A549 (cell line): ENCODE results near the gene TMEM198. TPM values are rescaled to one million over a fixed set of nuclear protein-coding genes. Genes with fewer than 3 reads are reported as not detected.

Experiments
- ATAC-seq, 2 experiments: fragments of 200-7000 bp in 1 of 2; fragments of >200 bp in 1 of 2; cut with Nextera tagmentation in 1 of 2; cut with Tn5 transposase in 1 of 2; 3 replicates each; pipeline versions ENCODE4 v1.8.0 to v1.9.1; 2018 to 2020; ENCODE audit warnings: mild to moderate bottlenecking in 1 of 2, moderate library complexity in 1 of 2
- CTCF ChIA-PET: fragments of 300-600 bp; sonication (Branson Sonifier 250); formaldehyde crosslinking; extraction: SDS; loops from one replicate; lab custom pipeline; 2021; ENCODE audit warnings: antibody characterized with exemption, inconsistent platforms; lab: Yijun Ruan, JAX
- POLR2A ChIA-PET: fragments of 350-600 bp; formaldehyde crosslinking; extraction: SDS; loops from one replicate; lab custom pipeline; 2021; ENCODE audit warnings: antibody characterized with exemption, inconsistent platforms; lab: Yijun Ruan, JAX
- DNase-seq, 2 experiments: peaks; one replicate each; pipeline versions ENCODE4 v3.0.0 to v3.0.0-alpha.2; 2011 to 2016; ENCODE audit warnings: low read depth in 1 of 2, low spot score in 1 of 2
- FAIRE-seq: peaks from 2 replicates; lab custom pipeline; 2011; peaks lifted over from hg19 to GRCh38; lab: Jason Lieb, UNC
- H3K27ac ChIP-seq, 2 experiments: fragments of >200 bp; sonication (Bioruptor Twin); formaldehyde crosslinking; 3 replicates each; pipeline ENCODE4 v1.5.1; 2016 to 2017
- H3K4me1 ChIP-seq: fragments of >200 bp; sonication (Bioruptor Twin); formaldehyde crosslinking; 3 replicates; pipeline ENCODE4 v1.6.1; 2016
- H3K4me2 ChIP-seq: fragments of >200 bp; sonication (Bioruptor Twin); formaldehyde crosslinking; 3 replicates; pipeline ENCODE4 v1.6.1; 2016
- H3K4me3 ChIP-seq: fragments of >200 bp; sonication (Bioruptor Twin); formaldehyde crosslinking; 3 replicates; pipeline ENCODE4 v1.5.1; 2016
- H3K9me3 ChIP-seq: fragments of >200 bp; sonication (Bioruptor Twin); formaldehyde crosslinking; 3 replicates; pipeline ENCODE4 v1.6.1; 2016
- CEBPB ChIP-seq, 2 experiments: fragments of >200 bp in 1 of 2; sonication (Bioruptor Twin) in 1 of 2; formaldehyde crosslinking in 1 of 2; IDR thresholded peaks; 2 replicates each; pipeline ENCODE4 v1.6.1; 2012 to 2016
- CHD2 ChIP-seq: fragments of 150-350 bp; IDR thresholded peaks from 2 replicates; pipeline ENCODE4 v1.6.1; 2014; ENCODE audit warnings: low read length; ENCODE audit not compliant: partially characterized antibody
- HOXB5 ChIP-seq: fragments of 250-450 bp; sonication (Bioruptor Pico); IDR thresholded peaks from 2 replicates; pipeline ENCODE4 v1.5.0; 2020; ENCODE audit warnings: mild to moderate bottlenecking, moderate library complexity
- KDM5A ChIP-seq: fragments of 200-600 bp; sonication (generic); IDR thresholded peaks from 2 replicates; pipeline ENCODE4 v1.6.1; 2016; ENCODE audit warnings: antibody characterized with exemption, mild to moderate bottlenecking
- RAD21 ChIP-seq, 2 experiments: fragments of >200 bp in 1 of 2; sonication (Bioruptor Twin) in 1 of 2; formaldehyde crosslinking in 1 of 2; IDR thresholded peaks in 1 of 2; conservative IDR thresholded peaks in 1 of 2; 2 replicates in 1 of 2; 3 replicates in 1 of 2; pipeline ENCODE4 v1.6.1; 2012 to 2018; ENCODE audit warnings: inconsistent platforms in 1 of 2
- RNF2 ChIP-seq: fragments of 200-600 bp; sonication (generic); IDR thresholded peaks from 2 replicates; pipeline ENCODE4 v1.6.1; 2016; ENCODE audit warnings: low read depth, mild to moderate bottlenecking, antibody characterized with exemption, moderate library complexity, borderline replicate concordance
- ZC3H11A ChIP-seq: fragments of 450-650 bp; IDR thresholded peaks from 2 replicates; pipeline ENCODE4 v1.6.1; 2014; ENCODE audit warnings: antibody characterized with exemption, mild to moderate bottlenecking
- WGBS: methylation state at CpG from one replicate; pipeline ENCODE4 v1.1.6; 2017; ENCODE audit errors: missing lambda C conversion rate; 5-methylcytosine and 5-hydroxymethylcytosine counted together
- polyA plus RNA-seq, 4 experiments: library from polyadenylated mRNA; depleted of rRNA in 3 of 4; stranded (reverse); fragments of >200 nt; fragmentation: RNase III in 1 of 4; extraction: RNeasy Plus Mini Kit Qiagen cat#74134 plus additional on column Dnase treatment in 1 of 4; gene quantifications; 2 replicates in 3 of 4; 3 replicates in 1 of 4; pipeline ENCODE4 v1.2.3, GENCODE V29; 2011 to 2017
- TF ChIP-seq, protein P1 (sequence below): fragments of 150-350 bp; IDR thresholded peaks from 2 replicates; pipeline ENCODE4 v1.6.1; 2014; ENCODE audit warnings: low read depth, mild to moderate bottlenecking, low read length
- TF ChIP-seq, protein P2 (sequence below): fragments of >200 bp; sonication (Bioruptor Twin); formaldehyde crosslinking; IDR thresholded peaks from 3 replicates; pipeline ENCODE4 v1.6.1; 2016
- TF ChIP-seq, protein P3 (sequence below): fragments of 250-450 bp; sonication (Bioruptor Pico); IDR thresholded peaks from 2 replicates; pipeline ENCODE4 v1.5.0; 2021; ENCODE audit warnings: mild to moderate bottlenecking, moderate library complexity, borderline replicate concordance

Gene TMEM198
- polyA plus RNA-seq, 2 of the 4 experiments (the other 2 are of a cell fraction) = 0.31 to 0.37 TPM

DNA sequence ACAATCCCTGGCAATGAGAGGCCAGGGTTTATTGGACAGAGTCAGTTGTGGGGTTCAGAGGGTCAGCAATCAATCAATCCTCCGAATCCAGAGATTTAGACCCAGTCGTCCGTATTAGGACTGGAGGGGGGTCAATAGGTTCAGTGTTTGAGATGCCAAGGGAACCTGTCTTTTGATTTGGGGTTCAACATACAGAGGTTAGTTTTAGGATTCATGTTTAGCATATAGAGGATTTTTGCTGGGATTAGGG is 44.8 kb upstream of the TMEM198 start:
- no peaks in the 10 kb centered on the region for H3K9me3 ChIP-seq
- peak overlapping the region; percentile 75 for H3K4me3 ChIP-seq
- peaks cover 22% of the 10 kb centered on the region; the same call in 2 of the 3 replicates for H3K4me1 ChIP-seq
- TF ChIP-seq KDM5A (0 out of 2 replicates have a peak, but pooled peaks have one; percentile 29), HOXB5 (CRISPR knock-in tag) (0 out of 2 replicates have a peak, but pooled peaks have one; percentile 25)
- TF ChIP-seq, protein P1, sequence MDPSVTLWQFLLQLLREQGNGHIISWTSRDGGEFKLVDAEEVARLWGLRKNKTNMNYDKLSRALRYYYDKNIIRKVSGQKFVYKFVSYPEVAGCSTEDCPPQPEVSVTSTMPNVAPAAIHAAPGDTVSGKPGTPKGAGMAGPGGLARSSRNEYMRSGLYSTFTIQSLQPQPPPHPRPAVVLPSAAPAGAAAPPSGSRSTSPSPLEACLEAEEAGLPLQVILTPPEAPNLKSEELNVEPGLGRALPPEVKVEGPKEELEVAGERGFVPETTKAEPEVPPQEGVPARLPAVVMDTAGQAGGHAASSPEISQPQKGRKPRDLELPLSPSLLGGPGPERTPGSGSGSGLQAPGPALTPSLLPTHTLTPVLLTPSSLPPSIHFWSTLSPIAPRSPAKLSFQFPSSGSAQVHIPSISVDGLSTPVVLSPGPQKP = no peak
- TF ChIP-seq, protein P2, sequence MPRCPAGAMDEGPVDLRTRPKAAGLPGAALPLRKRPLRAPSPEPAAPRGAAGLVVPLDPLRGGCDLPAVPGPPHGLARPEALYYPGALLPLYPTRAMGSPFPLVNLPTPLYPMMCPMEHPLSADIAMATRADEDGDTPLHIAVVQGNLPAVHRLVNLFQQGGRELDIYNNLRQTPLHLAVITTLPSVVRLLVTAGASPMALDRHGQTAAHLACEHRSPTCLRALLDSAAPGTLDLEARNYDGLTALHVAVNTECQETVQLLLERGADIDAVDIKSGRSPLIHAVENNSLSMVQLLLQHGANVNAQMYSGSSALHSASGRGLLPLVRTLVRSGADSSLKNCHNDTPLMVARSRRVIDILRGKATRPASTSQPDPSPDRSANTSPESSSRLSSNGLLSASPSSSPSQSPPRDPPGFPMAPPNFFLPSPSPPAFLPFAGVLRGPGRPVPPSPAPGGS = no peak
- 4% methylated on average over 3 of the region's 3 CpGs for WGBS
- FAIRE-seq (no peak), ATAC-seq (no peak), DNase-seq (no peak)
- peak overlapping the region; percentile 83 for H3K4me2 ChIP-seq
- peak overlapping the region; percentile 84 to 91 for H3K27ac ChIP-seq
- CTCF ChIA-PET = interaction anchor here (3.2 to 89.4 kb wide), 3 partner anchors 7 to 97 kb away, joined by 8 to 3291 read pairs (median 3291); partner anchors contain the start of genes ASIC4, CHPF, GMPPA and SPEG
- POLR2A ChIA-PET = interaction anchor here (0.8 to 2.0 kb wide), 13 partner anchors 8 to 111 kb away, joined by 3 to 24 read pairs (median 6); partner anchors contain the start of genes DNPEP, OBSL1 and STK11IP

DNA sequence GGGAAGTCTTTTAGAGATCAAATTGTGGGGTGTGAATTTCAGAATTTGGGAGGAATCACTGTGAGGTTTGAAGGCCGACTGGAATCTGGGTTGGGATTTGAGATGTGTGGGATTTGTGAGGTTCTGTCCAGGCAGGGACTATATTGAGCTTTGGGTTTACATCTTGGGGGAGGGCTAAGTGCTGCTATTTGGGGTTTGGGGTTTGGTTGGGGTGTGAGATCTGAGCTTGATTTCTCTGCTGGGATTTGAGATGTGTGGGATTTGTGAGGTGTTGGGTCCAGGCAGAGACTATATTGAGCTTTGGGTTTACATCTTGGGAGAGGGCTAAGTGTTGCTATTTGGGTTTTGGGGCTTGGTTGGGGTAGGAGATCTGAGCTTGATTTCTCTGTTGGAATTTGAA is 44.3 kb upstream of the TMEM198 start:
- POLR2A ChIA-PET = interaction anchor here (1.1 to 2.0 kb wide), 2 partner anchors 10 to 99 kb away, joined by 8 to 10 read pairs; partner anchors contain the start of gene STK11IP

DNA sequence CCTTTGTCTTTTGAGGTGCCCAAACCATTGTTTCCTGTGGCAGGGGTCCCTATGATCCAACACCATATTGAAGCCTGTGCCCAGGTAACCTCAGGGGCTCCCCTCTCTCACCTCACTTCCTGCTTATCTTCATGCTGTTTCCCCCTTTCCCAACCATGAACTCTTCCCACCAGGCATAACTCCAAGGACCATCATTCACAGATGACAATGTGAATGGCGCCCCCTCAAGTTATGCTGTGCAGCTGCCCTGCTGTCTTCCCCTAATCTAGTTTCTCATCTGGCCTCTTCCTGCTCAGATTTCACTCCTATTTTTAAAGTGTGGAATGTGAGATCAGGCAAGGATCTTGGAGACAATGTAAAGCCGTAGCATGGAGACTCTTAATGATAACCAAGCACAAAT is 43.7 kb upstream of the TMEM198 start:
- POLR2A ChIA-PET = interaction anchor here (1.1 kb wide), 1 partner anchor 10 kb away, joined by 8 read pairs; no protein-coding TSS in a partner anchor
- 91% methylated on average over 2 of the region's 2 CpGs for WGBS
- TF ChIP-seq RNF2 (no peak), RAD21 (conservative IDR thresholded peaks at IDR 0.05 in 1 of 2, IDR thresholded peaks at IDR 0.05 in 1 of 2) (peak in 1 of 2 experiments; percentile 14; a peak in 1 of 5 replicates)
- Histone ChIP-seq H3K27ac (no peak overlapping the region), H3K4me3 (no peak overlapping the region), H3K4me1 (peaks cover 22% of the 10 kb centered on the region; the same call in 2 of the 3 replicates), H3K4me2 (peak overlapping the region; percentile 83), H3K9me3 (no peaks in the 10 kb centered on the region)
- no peak for ATAC-seq
- DNase-seq = peak in 1 of 2 experiments; percentile 30
- CTCF ChIA-PET = interaction anchor here (1.1 to 89.4 kb wide), 4 partner anchors 6 to 100 kb away, joined by 3 to 3291 read pairs (median 1650); partner anchors contain the start of genes ASIC4, CHPF, GMPPA and SPEG
- no peak for FAIRE-seq

More for the DNA sequence above, 44.3 kb upstream of the TMEM198 start:
- no peak for ATAC-seq
- CTCF ChIA-PET = interaction anchor here (1.1 to 89.4 kb wide), 4 partner anchors 7 to 99 kb away, joined by 3 to 3291 read pairs (median 1650); partner anchors contain the start of genes ASIC4, CHPF, GMPPA and SPEG
- TF ChIP-seq ZC3H11A = no peak
- TF ChIP-seq CHD2 = no peak
- TF ChIP-seq, protein P3, sequence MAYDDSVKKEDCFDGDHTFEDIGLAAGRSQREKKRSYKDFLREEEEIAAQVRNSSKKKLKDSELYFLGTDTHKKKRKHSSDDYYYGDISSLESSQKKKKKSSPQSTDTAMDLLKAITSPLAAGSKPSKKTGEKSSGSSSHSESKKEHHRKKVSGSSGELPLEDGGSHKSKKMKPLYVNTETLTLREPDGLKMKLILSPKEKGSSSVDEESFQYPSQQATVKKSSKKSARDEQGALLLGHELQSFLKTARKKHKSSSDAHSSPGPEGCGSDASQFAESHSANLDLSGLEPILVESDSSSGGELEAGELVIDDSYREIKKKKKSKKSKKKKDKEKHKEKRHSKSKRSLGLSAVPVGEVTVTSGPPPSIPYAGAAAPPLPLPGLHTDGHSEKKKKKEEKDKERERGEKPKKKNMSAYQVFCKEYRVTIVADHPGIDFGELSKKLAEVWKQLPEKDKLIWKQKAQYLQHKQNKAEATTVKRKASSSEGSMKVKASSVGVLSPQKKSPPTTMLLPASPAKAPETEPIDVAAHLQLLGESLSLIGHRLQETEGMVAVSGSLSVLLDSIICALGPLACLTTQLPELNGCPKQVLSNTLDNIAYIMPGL (CRISPR knock-in tag) = no peak
- Histone ChIP-seq H3K27ac (peak overlapping the region; percentile 84 to 91), H3K4me1 (peaks cover 22% of the 10 kb centered on the region; the same call in 2 of the 3 replicates), H3K9me3 (no peaks in the 10 kb centered on the region), H3K4me2 (peak overlapping the region; percentile 83), H3K4me3 (peak overlapping the region; percentile 75)
- no peak for FAIRE-seq
- no peak for DNase-seq
- WGBS = 37% methylated on average over 1 of the region's 1 CpG

DNA sequence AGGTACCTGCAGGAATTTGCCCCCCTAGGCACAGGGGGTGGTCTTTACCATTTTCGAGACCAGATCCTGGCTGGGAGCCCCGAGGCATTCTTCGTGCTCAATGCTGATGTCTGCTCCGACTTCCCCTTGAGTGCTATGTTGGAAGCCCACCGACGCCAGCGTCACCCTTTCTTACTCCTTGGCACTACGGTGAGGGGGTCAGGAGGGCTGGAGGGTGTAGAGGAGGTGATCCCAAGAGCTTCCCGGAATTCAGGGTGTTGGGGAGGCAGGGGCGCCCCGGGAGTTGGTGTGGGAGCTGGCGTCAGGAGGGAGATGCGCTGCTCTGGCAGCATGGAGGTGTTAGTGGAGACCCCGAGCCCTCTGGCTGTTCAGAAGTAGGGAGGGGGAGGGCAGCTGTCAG is 42.0 kb upstream of the TMEM198 start:
- POLR2A ChIA-PET = no interaction called here
- DNase-seq (no peak), ATAC-seq (no peak), FAIRE-seq (no peak)
- CTCF ChIA-PET = interaction anchor here (79.1 to 89.4 kb wide), 2 partner anchors 4 to 32 kb away, joined by 3291 read pairs; partner anchors contain the start of genes ASIC4, CHPF, GMPPA and SPEG
- Histone ChIP-seq H3K4me2 (no peak overlapping the region), H3K4me1 (peaks cover 15% of the 10 kb centered on the region; the same call in 2 of the 3 replicates), H3K4me3 (no peak overlapping the region), H3K9me3 (no peaks in the 10 kb centered on the region), H3K27ac (no peak overlapping the region)
- no peak for TF ChIP-seq CEBPB (IDR thresholded peaks at IDR 0.05)
- WGBS = 93% methylated on average over 14 of the region's 14 CpGs
